H9 (cell line): Measurements from ENCODE around the gene CRHR1. TPM values are rescaled to one million over a fixed set of nuclear protein-coding genes. Genes with fewer than 3 reads are reported as not detected.

ENCODE experiments used
- DNase-seq: peaks from one replicate; pipeline ENCODE4 v3.0.0-alpha.2; 2017
- H2AFZ ChIP-seq: one replicate; pipeline ENCODE4 v1.6.1; 2013; ENCODE audit warnings: mild to moderate bottlenecking, low read length, control low read depth, moderate library complexity
- H2AK5ac ChIP-seq: 2 replicates; pipeline ENCODE4 v1.6.1; 2013; ENCODE audit warnings: low read length, control low read depth, mixed read lengths; ENCODE audit not compliant: insufficient read length
- H2BK120ac ChIP-seq: one replicate; pipeline ENCODE4 v1.6.1; 2013; ENCODE audit warnings: low read depth, mild to moderate bottlenecking, low read length, control low read depth, inconsistent platforms; ENCODE audit not compliant: poor library complexity, severe bottlenecking
- H2BK12ac ChIP-seq: 2 replicates; pipeline ENCODE4 v1.6.1; 2013; ENCODE audit warnings: low read length, control low read depth, mixed read lengths, low read depth; ENCODE audit not compliant: insufficient read length
- H2BK15ac ChIP-seq: 2 replicates; pipeline ENCODE4 v1.6.1; 2013; ENCODE audit warnings: low read depth, low read length, control low read depth
- H2BK20ac ChIP-seq: one replicate; pipeline ENCODE4 v1.6.1; 2013; ENCODE audit warnings: low read depth, mild to moderate bottlenecking, low read length, control low read depth, inconsistent platforms; ENCODE audit not compliant: poor library complexity, severe bottlenecking
- H2BK5ac ChIP-seq: 2 replicates; pipeline ENCODE4 v1.6.1; 2013; ENCODE audit warnings: low read length, control low read depth, mixed read lengths; ENCODE audit not compliant: insufficient read length
- H3K14ac ChIP-seq: 2 replicates; pipeline ENCODE4 v1.6.1; 2013; ENCODE audit warnings: low read length, control low read depth; ENCODE audit not compliant: insufficient read depth
- H3K18ac ChIP-seq: 2 replicates; pipeline ENCODE4 v1.6.1; 2013; ENCODE audit warnings: low read depth, mild to moderate bottlenecking, mixed read lengths, low read length, control low read depth; ENCODE audit not compliant: insufficient read length
- H3K23ac ChIP-seq: 2 replicates; pipeline ENCODE4 v1.6.1; 2013; ENCODE audit warnings: low read length, control low read depth, mixed read lengths, low read depth; ENCODE audit not compliant: insufficient read length
- H3K23me2 ChIP-seq: 2 replicates; pipeline ENCODE4 v1.6.1; 2013; ENCODE audit warnings: low read depth, mild to moderate bottlenecking, mixed read lengths, low read length, control low read depth; ENCODE audit not compliant: insufficient read length, poor library complexity, severe bottlenecking
- H3K27ac ChIP-seq: 2 replicates; pipeline ENCODE4 v1.5.1; 2013; ENCODE audit warnings: low read length, control low read depth, mixed read lengths, low read depth; ENCODE audit not compliant: insufficient read length
- H3K27me3 ChIP-seq: 2 replicates; pipeline ENCODE4 v1.6.1; 2013; ENCODE audit warnings: low read length, control low read depth, inconsistent platforms; ENCODE audit not compliant: insufficient read depth
- H3K4ac ChIP-seq: 2 replicates; pipeline ENCODE4 v1.6.1; 2013; ENCODE audit warnings: low read depth, mild to moderate bottlenecking, control low read depth, inconsistent platforms, low read length, moderate library complexity
- H3K4me1 ChIP-seq: 2 replicates; pipeline ENCODE4 v1.6.1; 2013; ENCODE audit warnings: low read length, control low read depth, inconsistent platforms; ENCODE audit not compliant: insufficient read depth
- H3K4me2 ChIP-seq: 2 replicates; pipeline ENCODE4 v1.6.1; 2013; ENCODE audit warnings: low read length, control low read depth, mixed read lengths; ENCODE audit not compliant: insufficient read length, insufficient read depth
- H3K56ac ChIP-seq: 2 replicates; pipeline ENCODE4 v1.6.1; 2013; ENCODE audit warnings: low read depth, mild to moderate bottlenecking, mixed read lengths, low read length, control low read depth; ENCODE audit not compliant: insufficient read length
- H3K79me1 ChIP-seq: 2 replicates; pipeline ENCODE4 v1.6.1; 2013; ENCODE audit warnings: low read depth, mild to moderate bottlenecking, moderate library complexity, low read length, control low read depth, inconsistent platforms; ENCODE audit not compliant: insufficient read depth, poor library complexity, severe bottlenecking
- H3K79me2 ChIP-seq: 2 replicates; pipeline ENCODE4 v1.6.1; 2013; ENCODE audit warnings: low read length, control low read depth, inconsistent platforms; ENCODE audit not compliant: insufficient read depth
- H3K9ac ChIP-seq: 2 replicates; pipeline ENCODE4 v1.6.1; 2013; ENCODE audit warnings: low read length, control low read depth, mixed read lengths; ENCODE audit not compliant: insufficient read length; ENCODE audit errors: extremely low read depth
- H3K9me3 ChIP-seq: one replicate; pipeline ENCODE4 v1.6.1; 2013; ENCODE audit warnings: low read depth, low read length, inconsistent platforms; ENCODE audit not compliant: control insufficient read depth
- H3T11ph ChIP-seq: one replicate; pipeline ENCODE4 v1.6.1; 2013; ENCODE audit warnings: mild to moderate bottlenecking, low read length, control low read depth, inconsistent platforms
- H4K20me1 ChIP-seq: one replicate; pipeline ENCODE4 v1.6.1; 2013; ENCODE audit not compliant: control insufficient read depth, insufficient read length, insufficient read depth
- H4K5ac ChIP-seq: 2 replicates; pipeline ENCODE4 v1.6.1; 2013; ENCODE audit warnings: low read depth, mild to moderate bottlenecking, mixed read lengths, low read length, control low read depth; ENCODE audit not compliant: insufficient read length
- H4K8ac ChIP-seq: replicated peaks from 2 replicates; pipeline ENCODE4 v1.6.1; 2013; ENCODE audit warnings: low read length, control low read depth, mixed read lengths, low read depth; ENCODE audit not compliant: insufficient read length
- H4K91ac ChIP-seq: 2 replicates; pipeline ENCODE4 v1.6.1; 2013; ENCODE audit warnings: low read depth, mild to moderate bottlenecking, moderate library complexity, mixed read lengths, low read length, control low read depth; ENCODE audit not compliant: insufficient read length
- H3K27ac Mint-ChIP-seq, 3 experiments: 2 replicates in 2 of 3; 3 replicates in 1 of 3; pipeline ENCODE4 v1.8.0; 2020 to 2021; ENCODE audit warnings: mixed read lengths in 3 of 3, mild to moderate bottlenecking in 1 of 3, moderate library complexity in 1 of 3
- H3K27me3 Mint-ChIP-seq: 2 replicates; pipeline ENCODE4 v1.8.0; 2021; ENCODE audit warnings: low read depth, mild to moderate bottlenecking, moderate library complexity, mixed read lengths
- H3K36me3 Mint-ChIP-seq, 3 experiments: 2 replicates in 2 of 3; 3 replicates in 1 of 3; pipeline ENCODE4 v1.8.0; 2020 to 2021; ENCODE audit warnings: low read depth in 3 of 3, mixed read lengths in 3 of 3; ENCODE audit not compliant: insufficient read depth in 1 of 3
- H3K4me1 Mint-ChIP-seq, 2 experiments: 2 replicates each; pipeline ENCODE4 v1.8.0; 2020; ENCODE audit warnings: mixed read lengths in 2 of 2
- H3K4me3 Mint-ChIP-seq, 2 experiments: 2 replicates in 1 of 2; 3 replicates in 1 of 2; pipeline ENCODE4 v1.8.0; 2020 to 2021; ENCODE audit warnings: mild to moderate bottlenecking in 2 of 2, mixed read lengths in 2 of 2, moderate library complexity in 1 of 2
- H3K9me3 Mint-ChIP-seq, 2 experiments: 2 replicates in 1 of 2; 3 replicates in 1 of 2; pipeline ENCODE4 v1.8.0; 2020; ENCODE audit warnings: mild to moderate bottlenecking in 2 of 2, mixed read lengths in 2 of 2, moderate library complexity in 1 of 2
- WGBS: extraction: QIAGEN DNeasy Blood & Tissue Kit; methylation state at CpG from one replicate; pipeline ENCODE4 v1.1.7; 2013; ENCODE audit warnings: missing lambda C conversion rate, low lambda C conversion rate, mixed read lengths; ENCODE audit not compliant: insufficient read length; ENCODE audit errors: extremely low coverage; 5-methylcytosine and 5-hydroxymethylcytosine counted together
- total RNA-seq: library from RNA; stranded (reverse); gene quantifications from 2 replicates; pipeline ENCODE4 v1.2.1, GENCODE V29; 2021
- TF ChIP-seq, protein P1 (sequence below): fragments of 200-600 bp; sonication (generic); conservative IDR thresholded peaks from 3 replicates; pipeline ENCODE4 v1.8.0; 2021; ENCODE audit warnings: antibody characterized with exemption, mild to moderate bottlenecking

CRHR1 gene
- total RNA-seq, 1 experiment from 2014 or later = 0.52 TPM

GRCh38 chr17:45776896-45777295 is 7.2 kb upstream of the CRHR1 start:
- H4K91ac ChIP-seq = no peak overlapping the region
- H3K23me2 ChIP-seq = no peaks in the 10 kb centered on the region
- no peaks in the 10 kb centered on the region for H3K79me1 ChIP-seq
- peaks cover 0 to 4% of the 10 kb centered on the region in 2 experiments; a peak in 1 of 5 replicates for H3K9me3 Mint-ChIP-seq
- H3K36me3 Mint-ChIP-seq = peaks cover 0 to 2% (median 0%) of the 10 kb centered on the region in 3 experiments; a peak in 3 of 7 replicates
- no peaks in the 10 kb centered on the region for H3K79me2 ChIP-seq
- H3K9me3 ChIP-seq = no peaks in the 10 kb centered on the region
- no peak for DNase-seq
- no peak overlapping the region for H3K4me2 ChIP-seq
- no peaks in the 10 kb centered on the region; the same call in 1 of the 2 replicates for H3K4me1 ChIP-seq
- no peak overlapping the region for H4K5ac ChIP-seq
- H4K8ac ChIP-seq = no peak overlapping the region
- H2AK5ac ChIP-seq = no peak overlapping the region
- no peak overlapping the region for H2BK120ac ChIP-seq
- H3K9ac ChIP-seq = no peak overlapping the region
- no CpG with 5 or more reads among the region's 7 CpGs for WGBS
- H3K56ac ChIP-seq = no peak overlapping the region
- H3K18ac ChIP-seq = no peak overlapping the region
- no peak overlapping the region for H3K14ac ChIP-seq
- no peak overlapping the region for H3K4me3 Mint-ChIP-seq
- peaks cover 70% of the 10 kb centered on the region for H3K27me3 Mint-ChIP-seq
- H3K27me3 ChIP-seq = peaks cover 1% of the 10 kb centered on the region; the same call in 1 of the 2 replicates
- H3K27ac Mint-ChIP-seq = no peak overlapping the region
- H2BK15ac ChIP-seq = no peak overlapping the region
- no peak overlapping the region for H2BK20ac ChIP-seq
- H3K23ac ChIP-seq = no peak overlapping the region
- H3K4me1 Mint-ChIP-seq = peaks cover 7 to 32% of the 10 kb centered on the region in 2 experiments
- no peak overlapping the region for H3K4ac ChIP-seq
- TF ChIP-seq, protein P1, sequence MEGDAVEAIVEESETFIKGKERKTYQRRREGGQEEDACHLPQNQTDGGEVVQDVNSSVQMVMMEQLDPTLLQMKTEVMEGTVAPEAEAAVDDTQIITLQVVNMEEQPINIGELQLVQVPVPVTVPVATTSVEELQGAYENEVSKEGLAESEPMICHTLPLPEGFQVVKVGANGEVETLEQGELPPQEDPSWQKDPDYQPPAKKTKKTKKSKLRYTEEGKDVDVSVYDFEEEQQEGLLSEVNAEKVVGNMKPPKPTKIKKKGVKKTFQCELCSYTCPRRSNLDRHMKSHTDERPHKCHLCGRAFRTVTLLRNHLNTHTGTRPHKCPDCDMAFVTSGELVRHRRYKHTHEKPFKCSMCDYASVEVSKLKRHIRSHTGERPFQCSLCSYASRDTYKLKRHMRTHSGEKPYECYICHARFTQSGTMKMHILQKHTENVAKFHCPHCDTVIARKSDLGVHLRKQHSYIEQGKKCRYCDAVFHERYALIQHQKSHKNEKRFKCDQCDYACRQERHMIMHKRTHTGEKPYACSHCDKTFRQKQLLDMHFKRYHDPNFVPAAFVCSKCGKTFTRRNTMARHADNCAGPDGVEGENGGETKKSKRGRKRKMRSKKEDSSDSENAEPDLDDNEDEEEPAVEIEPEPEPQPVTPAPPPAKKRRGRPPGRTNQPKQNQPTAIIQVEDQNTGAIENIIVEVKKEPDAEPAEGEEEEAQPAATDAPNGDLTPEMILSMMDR = no peak
- no peaks in the 10 kb centered on the region for H4K20me1 ChIP-seq
- H2AFZ ChIP-seq = no peak overlapping the region
- H3K27ac ChIP-seq = no peak overlapping the region
- H2BK5ac ChIP-seq = no peak overlapping the region
- no peak overlapping the region for H3T11ph ChIP-seq
- H2BK12ac ChIP-seq = no peak overlapping the region
